MCF 10A (cell line): ENCODE data around the gene TMEM135. TPM values are rescaled to one million over a fixed set of nuclear protein-coding genes. Genes with fewer than 3 reads are reported as not detected.

Experiments used
- BruUV-seq: library from RNA; stranded (reverse); fragments of 400-500 nt; replicated peaks from 2 replicates; lab custom pipeline; 2021; lab: Mats Ljungman, UMichigan
- CTCF ChIA-PET: fragments of 300-600 bp; sonication (Branson Sonifier 250); formaldehyde crosslinking; extraction: SDS; loops from one replicate; lab custom pipeline; 2021; ENCODE audit warnings: antibody characterized with exemption, inconsistent platforms; lab: Yijun Ruan, JAX
- POLR2A ChIA-PET: fragments of 300-600, 350-650 bp; sonication (Branson Sonifier 250); formaldehyde crosslinking; extraction: SDS; loops from one replicate; lab custom pipeline; 2020; ENCODE audit warnings: antibody characterized with exemption, inconsistent platforms; lab: Yijun Ruan, JAX
- DNase-seq: peaks from one replicate; pipeline ENCODE4 v3.0.0-alpha.2; 2018; ENCODE audit not compliant: unreplicated experiment
- H3K27ac Mint-ChIP-seq: one replicate; pipeline ENCODE4 v1.8.0; 2022; ENCODE audit warnings: mild to moderate bottlenecking, low read depth, mixed read lengths; ENCODE audit not compliant: unreplicated experiment
- H3K27me3 Mint-ChIP-seq: one replicate; pipeline ENCODE4 v1.8.0; 2022; ENCODE audit warnings: mixed read lengths; ENCODE audit not compliant: insufficient read depth, unreplicated experiment
- H3K36me3 Mint-ChIP-seq: one replicate; pipeline ENCODE4 v1.8.0; 2022; ENCODE audit warnings: mild to moderate bottlenecking, moderate library complexity, mixed read lengths; ENCODE audit not compliant: insufficient read depth, unreplicated experiment
- H3K4me1 Mint-ChIP-seq: one replicate; pipeline ENCODE4 v1.8.0; 2022; ENCODE audit warnings: mixed read lengths; ENCODE audit not compliant: insufficient read depth, unreplicated experiment
- H3K4me3 Mint-ChIP-seq: one replicate; pipeline ENCODE4 v1.8.0; 2022; ENCODE audit warnings: mild to moderate bottlenecking, moderate library complexity, mixed read lengths; ENCODE audit not compliant: unreplicated experiment
- H3K9me3 Mint-ChIP-seq: one replicate; pipeline ENCODE4 v1.8.0; 2022; ENCODE audit warnings: mixed read lengths; ENCODE audit not compliant: unreplicated experiment
- intact Hi-C: fragments of 100-400 bp; cut with micrococcal nuclease; formaldehyde crosslinking; loops from 2 replicates; pipeline ENCODE4 v1.14.1; 2022
- total RNA-seq: library from RNA; stranded (reverse); gene quantifications from 2 replicates; pipeline ENCODE4 v1.2.3, GENCODE V29; 2022
- TF ChIP-seq, protein P1 (sequence below): fragments of 200-600 bp; IDR thresholded peaks from one replicate; pipeline ENCODE4 v1.8.0; 2022; ENCODE audit warnings: antibody characterized with exemption, mild to moderate bottlenecking; ENCODE audit not compliant: unreplicated experiment

Gene TMEM135
- total RNA-seq, 1 experiment from 2014 or later, result 10.7 TPM

GRCh38 chr11:87031433-87032170 is 6.1 kb upstream of the TMEM135 start:
- no peaks in the 10 kb centered on the region for H3K27me3 Mint-ChIP-seq
- no peak for DNase-seq
- no peak overlapping the region for H3K4me3 Mint-ChIP-seq
- intact Hi-C loops, result no loop called here
- no peaks in the 10 kb centered on the region for H3K36me3 Mint-ChIP-seq
- H3K27ac Mint-ChIP-seq, result no peak overlapping the region
- no TSS peak for BruUV-seq
- POLR2A ChIA-PET, result interaction anchor here (1.1 kb wide), 1 partner anchor 13 kb away, joined by 4 read pairs; no protein-coding TSS in a partner anchor
- H3K4me1 Mint-ChIP-seq, result peaks cover 18% of the 10 kb centered on the region
- TF ChIP-seq, protein P1, sequence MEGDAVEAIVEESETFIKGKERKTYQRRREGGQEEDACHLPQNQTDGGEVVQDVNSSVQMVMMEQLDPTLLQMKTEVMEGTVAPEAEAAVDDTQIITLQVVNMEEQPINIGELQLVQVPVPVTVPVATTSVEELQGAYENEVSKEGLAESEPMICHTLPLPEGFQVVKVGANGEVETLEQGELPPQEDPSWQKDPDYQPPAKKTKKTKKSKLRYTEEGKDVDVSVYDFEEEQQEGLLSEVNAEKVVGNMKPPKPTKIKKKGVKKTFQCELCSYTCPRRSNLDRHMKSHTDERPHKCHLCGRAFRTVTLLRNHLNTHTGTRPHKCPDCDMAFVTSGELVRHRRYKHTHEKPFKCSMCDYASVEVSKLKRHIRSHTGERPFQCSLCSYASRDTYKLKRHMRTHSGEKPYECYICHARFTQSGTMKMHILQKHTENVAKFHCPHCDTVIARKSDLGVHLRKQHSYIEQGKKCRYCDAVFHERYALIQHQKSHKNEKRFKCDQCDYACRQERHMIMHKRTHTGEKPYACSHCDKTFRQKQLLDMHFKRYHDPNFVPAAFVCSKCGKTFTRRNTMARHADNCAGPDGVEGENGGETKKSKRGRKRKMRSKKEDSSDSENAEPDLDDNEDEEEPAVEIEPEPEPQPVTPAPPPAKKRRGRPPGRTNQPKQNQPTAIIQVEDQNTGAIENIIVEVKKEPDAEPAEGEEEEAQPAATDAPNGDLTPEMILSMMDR, result no peak
- CTCF ChIA-PET, result interaction anchor here (0.8 to 2.1 kb wide), 3 partner anchors 9 to 76 kb away, joined by 3 to 6 read pairs (median 3); partner anchors contain the start of gene FZD4
- no peaks in the 10 kb centered on the region for H3K9me3 Mint-ChIP-seq

- no peaks in the 10 kb centered on the region for H3K9me3 Mint-ChIP-seq
- TF ChIP-seq, protein P1, result no peak
- H3K4me1 Mint-ChIP-seq, result peaks cover 25% of the 10 kb centered on the region
- CTCF ChIA-PET, result interaction anchor here (0.5 to 2.3 kb wide), 7 partner anchors 36 to 192 kb away, joined by 3 to 6 read pairs (median 4); no protein-coding TSS in a partner anchor
- no peak overlapping the region for H3K27ac Mint-ChIP-seq
- no peak overlapping the region for H3K4me3 Mint-ChIP-seq
- no peaks in the 10 kb centered on the region for H3K36me3 Mint-ChIP-seq
- no peaks in the 10 kb centered on the region for H3K27me3 Mint-ChIP-seq
- intact Hi-C loops, result no loop called here
- no peak for DNase-seq
- POLR2A ChIA-PET, result interaction anchor here (0.6 kb wide), 1 partner anchor 162 kb away, joined by 4 read pairs; no protein-coding TSS in a partner anchor
- no TSS peak for BruUV-seq
Measured at GRCh38 chr11:87033561-87033960, 4.2 kb upstream of the TMEM135 start.

DNA sequence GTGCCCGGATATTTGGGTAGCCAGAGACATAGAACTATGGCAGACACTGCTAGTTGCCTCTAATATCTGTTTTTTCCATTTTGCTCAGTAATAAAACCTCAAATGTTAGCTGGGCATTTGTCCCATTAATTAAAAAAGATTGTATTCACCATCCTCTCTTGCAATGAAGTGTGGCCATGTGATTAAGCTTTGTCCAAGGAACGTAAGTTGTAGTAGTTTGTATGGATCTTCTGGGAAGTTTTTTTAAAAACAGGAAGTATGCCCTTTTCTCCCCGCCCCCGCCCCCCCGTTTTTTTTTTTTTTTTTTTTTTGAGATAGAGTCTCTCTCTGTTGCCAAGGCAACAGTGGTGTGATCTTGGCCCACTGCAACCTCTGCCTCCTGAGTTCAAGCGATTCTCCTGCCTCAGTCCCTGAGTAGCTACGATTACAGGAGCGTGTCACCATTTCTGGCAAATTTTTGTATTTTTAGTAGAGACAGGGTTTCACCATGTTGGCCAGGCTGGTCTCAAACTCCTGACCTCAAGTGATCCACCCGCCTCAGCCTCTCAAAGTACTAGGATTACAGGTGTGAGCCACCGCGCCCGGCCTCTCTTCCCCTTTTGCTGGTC is 1.7 kb upstream of the TMEM135 start:
- H3K27me3 Mint-ChIP-seq, result no peaks in the 10 kb centered on the region
- H3K27ac Mint-ChIP-seq, result no peak overlapping the region
- intact Hi-C loops, result loop anchor here (2.0 kb wide), 1 partner anchor 41 kb away; no protein-coding TSS in a partner anchor
- no peaks in the 10 kb centered on the region for H3K9me3 Mint-ChIP-seq
- no peak overlapping the region for H3K4me3 Mint-ChIP-seq
- TF ChIP-seq, protein P1, result no peak
- no peaks in the 10 kb centered on the region for H3K36me3 Mint-ChIP-seq
- ChIA-PET CTCF (interaction anchor here (0.6 to 2.6 kb wide), 2 partner anchors 41 to 536 kb away, joined by 4 to 13 read pairs; no protein-coding TSS in a partner anchor), POLR2A (interaction anchor here (0.5 to 1.2 kb wide), 2 partner anchors 36 to 89 kb away, joined by 3 to 4 read pairs; no protein-coding TSS in a partner anchor)
- peaks cover 30% of the 10 kb centered on the region for H3K4me1 Mint-ChIP-seq
- BruUV-seq, result no TSS peak
- no peak for DNase-seq
